GM23248 (cell line): ENCODE measurements around the gene CFL2. TPM values are rescaled to one million over a fixed set of nuclear protein-coding genes. Genes with fewer than 3 reads are reported as not detected.

Experiments
- DNase-seq: peaks from one replicate; pipeline ENCODE4 v3.0.0-alpha.2; 2015
- H2AFZ ChIP-seq: fragments of 200-600 bp; sonication (generic); 2 replicates; pipeline ENCODE4 v1.6.1; 2016; ENCODE audit warnings: antibody characterized with exemption
- H3F3A ChIP-seq: fragments of 200-600 bp; sonication (generic); 2 replicates; pipeline ENCODE4 v1.6.1; 2016; ENCODE audit warnings: mild to moderate bottlenecking, antibody characterized with exemption, mixed run types; ENCODE audit not compliant: insufficient read depth
- H3K27ac ChIP-seq: fragments of 200-600 bp; sonication (generic); 2 replicates; pipeline ENCODE4 v1.5.1; 2016; ENCODE audit warnings: mild to moderate bottlenecking
- H3K27me3 ChIP-seq: fragments of 200-600 bp; sonication (generic); replicated peaks from 2 replicates; pipeline ENCODE4 v1.6.1; 2016; ENCODE audit warnings: mild to moderate bottlenecking; ENCODE audit not compliant: insufficient read depth
- H3K36me3 ChIP-seq: fragments of 200-600 bp; sonication (generic); 2 replicates; pipeline ENCODE4 v1.6.1; 2016; ENCODE audit warnings: low read depth, mild to moderate bottlenecking
- H3K4me1 ChIP-seq: fragments of 200-600 bp; sonication (generic); 2 replicates; pipeline ENCODE4 v1.6.1; 2016; ENCODE audit warnings: mild to moderate bottlenecking; ENCODE audit not compliant: insufficient read depth
- H3K4me2 ChIP-seq: fragments of 200-600 bp; sonication (generic); one replicate; pipeline ENCODE4 v1.6.1; 2016; ENCODE audit warnings: mild to moderate bottlenecking; ENCODE audit not compliant: unreplicated experiment
- H3K4me3 ChIP-seq: fragments of 200-600 bp; sonication (generic); 2 replicates; pipeline ENCODE4 v1.5.1; 2016; ENCODE audit warnings: mild to moderate bottlenecking
- H3K79me2 ChIP-seq: fragments of 200-600 bp; sonication (generic); 2 replicates; pipeline ENCODE4 v1.6.1; 2016; ENCODE audit warnings: mild to moderate bottlenecking; ENCODE audit not compliant: insufficient read depth
- H3K9ac ChIP-seq: fragments of 200-600 bp; sonication (generic); 2 replicates; pipeline ENCODE4 v1.6.1; 2016; ENCODE audit warnings: mild to moderate bottlenecking
- H3K9me2 ChIP-seq: fragments of 200-600 bp; sonication (generic); 2 replicates; pipeline ENCODE4 v1.6.1; 2016; ENCODE audit warnings: mixed run types, mild to moderate bottlenecking, moderate library complexity; ENCODE audit not compliant: insufficient read depth
- H3K9me3 ChIP-seq: fragments of 200-600 bp; sonication (generic); one replicate; pipeline ENCODE4 v1.6.1; 2017; ENCODE audit warnings: low read depth
- H4K20me1 ChIP-seq: fragments of 200-600 bp; sonication (generic); 2 replicates; pipeline ENCODE4 v1.6.0; 2016; ENCODE audit not compliant: insufficient read depth
- EZH2 ChIP-seq: fragments of 200-600 bp; sonication (generic); IDR thresholded peaks from 2 replicates; pipeline ENCODE4 v1.6.1; 2018; ENCODE audit warnings: antibody characterized with exemption, mild to moderate bottlenecking; ENCODE audit not compliant: insufficient read depth, poor library complexity, severe bottlenecking
- EZH2phosphoT487 ChIP-seq: fragments of 200-600 bp; sonication (generic); IDR thresholded peaks from 2 replicates; pipeline ENCODE4 v1.6.1; 2018; ENCODE audit warnings: antibody characterized with exemption, moderate library complexity, mild to moderate bottlenecking, low read depth; ENCODE audit not compliant: insufficient read depth
- WGBS, 2 experiments: methylation state at CpG; one replicate each; pipeline ENCODE4 v1.1.6; 2015 to 2017; ENCODE audit warnings: low lambda C conversion rate in 2 of 2, low coverage in 1 of 2; ENCODE audit errors: missing lambda C conversion rate in 2 of 2; 5-methylcytosine and 5-hydroxymethylcytosine counted together
- in situ Hi-C: fragments of 300-500 bp; cut with MboI; formaldehyde crosslinking; loops from 2 replicates; pipeline ENCODE4 v1.15.0; 2020
- polyA plus RNA-seq: library from polyadenylated mRNA; unstranded; fragments of >200 nt; fragmentation: Nextera tagmentation; extraction: Ambion mirVana; gene quantifications from 2 replicates; pipeline ENCODE4 v1.2.1, GENCODE V29; 2016
- total RNA-seq: library from RNA; depleted of rRNA; stranded (reverse); fragments of >200 nt; shearing (Covaris generic); gene quantifications from 2 replicates; pipeline ENCODE4 v1.2.3, GENCODE V29; 2014

Gene CFL2
- total and polyA plus RNA-seq, 2 experiments from 2014 or later: 103 to 183 TPM

- H3K27ac ChIP-seq: peak overlapping the region; percentile 91
These were observed 36.1 kb downstream of the CFL2 start for GRCh38 chr14:34678306-34678705.

DNA sequence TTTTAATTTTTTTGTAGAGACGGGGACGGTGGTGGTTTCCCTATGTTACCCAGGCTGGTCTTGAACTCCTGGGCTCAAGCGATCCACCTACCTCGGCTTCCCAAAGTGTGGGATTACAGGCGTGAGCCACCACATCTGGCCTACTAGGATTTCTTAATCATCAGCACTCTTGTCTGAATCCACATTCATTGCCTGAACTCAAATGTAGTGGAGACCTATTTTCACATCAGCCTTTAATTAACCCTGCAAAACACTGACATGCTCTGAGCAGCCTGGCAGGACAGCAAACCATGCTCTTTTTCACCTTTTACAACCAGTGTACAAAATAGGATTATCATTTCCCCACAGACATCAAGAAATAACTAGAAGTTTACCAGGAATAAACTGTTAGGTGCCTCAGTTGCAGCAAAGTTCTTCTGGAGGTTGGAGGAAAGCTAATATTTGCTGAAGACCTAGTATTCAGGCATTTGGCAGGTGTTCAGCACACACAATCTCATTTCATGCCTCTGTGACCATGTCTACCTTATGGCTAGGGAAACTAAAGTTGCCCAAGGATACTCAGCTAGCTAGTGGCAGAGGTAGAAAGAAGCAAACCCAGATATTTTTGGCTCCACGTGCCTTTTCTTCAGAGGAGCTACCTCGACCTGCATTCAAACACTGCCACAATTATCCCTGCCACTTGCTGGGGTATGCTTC is 37.7 kb downstream of the CFL2 start:
- Histone ChIP-seq H4K20me1 (no peaks in the 10 kb centered on the region), H3K9ac (no peak overlapping the region), H3K27ac (no peak overlapping the region), H3K36me3 (no peaks in the 10 kb centered on the region), H3K79me2 (no peaks in the 10 kb centered on the region), H3K4me1 (peaks cover 17% of the 10 kb centered on the region), H3F3A (peaks cover 8% of the 10 kb centered on the region), H3K27me3 (no peaks in the 10 kb centered on the region), H3K4me2 (no peak overlapping the region), H3K9me3 (no peaks in the 10 kb centered on the region), H3K4me3 (no peak overlapping the region), H2AFZ (no peak overlapping the region), H3K9me2 (no peaks in the 10 kb centered on the region)
- DNase-seq: no peak
- in situ Hi-C loops: no loop called here
- TF ChIP-seq EZH2 (no peak), EZH2phosphoT487 (no peak)
- 83 to 85% methylated on average over 7 of the region's 7 CpGs for WGBS, 2 experiments

More at GRCh38 chr14:34678306-34678705, 36.1 kb downstream of the CFL2 start:
- Histone ChIP-seq H4K20me1 (no peaks in the 10 kb centered on the region), H3K9ac (peak overlapping the region; percentile 82), H3K79me2 (no peaks in the 10 kb centered on the region), H3K9me3 (no peaks in the 10 kb centered on the region), H3K36me3 (no peaks in the 10 kb centered on the region), H3K4me2 (peak overlapping the region; percentile 82), H3K4me3 (peak overlapping the region; percentile 59), H3F3A (peaks cover 8% of the 10 kb centered on the region), H2AFZ (peak overlapping the region; percentile 64), H3K27me3 (no peaks in the 10 kb centered on the region), H3K4me1 (peaks cover 21% of the 10 kb centered on the region), H3K9me2 (no peaks in the 10 kb centered on the region)
- in situ Hi-C loops: no loop called here
- DNase-seq: peak; percentile 81
- 6 to 8% methylated on average over 7 of the region's 7 CpGs for WGBS, 2 experiments
- TF ChIP-seq EZH2 (no peak), EZH2phosphoT487 (no peak)

- Histone ChIP-seq H4K20me1 (no peaks in the 10 kb centered on the region), H3K27me3 (no peaks in the 10 kb centered on the region), H3K9me3 (no peaks in the 10 kb centered on the region), H3K4me2 (no peak overlapping the region), H2AFZ (no peak overlapping the region), H3K4me3 (no peak overlapping the region), H3K27ac (no peak overlapping the region), H3K9ac (no peak overlapping the region), H3K36me3 (no peaks in the 10 kb centered on the region), H3F3A (peaks cover 8% of the 10 kb centered on the region), H3K9me2 (no peaks in the 10 kb centered on the region), H3K4me1 (peaks cover 17% of the 10 kb centered on the region), H3K79me2 (no peaks in the 10 kb centered on the region)
- WGBS, 2 experiments: 89 to 93% methylated on average over 1 of the region's 1 CpG
- no peak for DNase-seq
- TF ChIP-seq EZH2: no peak
- TF ChIP-seq EZH2phosphoT487: no peak
- in situ Hi-C loops: no loop called here
These were observed 40.7 kb downstream of the CFL2 start for GRCh38 chr14:34673702-34674101.

GRCh38 chr14:34671716-34672115 is 42.7 kb downstream of the CFL2 start:
- WGBS, 2 experiments: 69 to 70% methylated on average over 6 of the region's 6 CpGs
- DNase-seq: no peak

More at GRCh38 chr14:34671716-34672115, 42.7 kb downstream of the CFL2 start:
- TF ChIP-seq EZH2 (no peak), EZH2phosphoT487 (no peak)
- H3K36me3 ChIP-seq: no peaks in the 10 kb centered on the region
- H3K4me3 ChIP-seq: no peak overlapping the region
- no peak overlapping the region for H3K9ac ChIP-seq
- H3K9me3 ChIP-seq: no peaks in the 10 kb centered on the region
- no peaks in the 10 kb centered on the region for H3K27me3 ChIP-seq
- in situ Hi-C loops: no loop called here
- no peaks in the 10 kb centered on the region for H3K79me2 ChIP-seq
- no peaks in the 10 kb centered on the region for H3K9me2 ChIP-seq
- no peak overlapping the region for H3K4me2 ChIP-seq
- no peaks in the 10 kb centered on the region for H4K20me1 ChIP-seq
- H3K27ac ChIP-seq: no peak overlapping the region
- no peaks in the 10 kb centered on the region; the same call in 1 of the 2 replicates for H3F3A ChIP-seq
- H2AFZ ChIP-seq: no peak overlapping the region
- H3K4me1 ChIP-seq: peaks cover 1% of the 10 kb centered on the region; the same call in 1 of the 2 replicates
